GM18517 (cell line): Measurements from ENCODE around the gene CPB2.

Source experiments
- ATAC-seq: cut with Tn5 transposase; IDR thresholded peaks from one replicate; pipeline ENCODE4 v1.9.1; 2021; ENCODE audit warnings: mild to moderate bottlenecking, moderate library complexity; ENCODE audit not compliant: unreplicated experiment

The CPB2 gene

DNA sequence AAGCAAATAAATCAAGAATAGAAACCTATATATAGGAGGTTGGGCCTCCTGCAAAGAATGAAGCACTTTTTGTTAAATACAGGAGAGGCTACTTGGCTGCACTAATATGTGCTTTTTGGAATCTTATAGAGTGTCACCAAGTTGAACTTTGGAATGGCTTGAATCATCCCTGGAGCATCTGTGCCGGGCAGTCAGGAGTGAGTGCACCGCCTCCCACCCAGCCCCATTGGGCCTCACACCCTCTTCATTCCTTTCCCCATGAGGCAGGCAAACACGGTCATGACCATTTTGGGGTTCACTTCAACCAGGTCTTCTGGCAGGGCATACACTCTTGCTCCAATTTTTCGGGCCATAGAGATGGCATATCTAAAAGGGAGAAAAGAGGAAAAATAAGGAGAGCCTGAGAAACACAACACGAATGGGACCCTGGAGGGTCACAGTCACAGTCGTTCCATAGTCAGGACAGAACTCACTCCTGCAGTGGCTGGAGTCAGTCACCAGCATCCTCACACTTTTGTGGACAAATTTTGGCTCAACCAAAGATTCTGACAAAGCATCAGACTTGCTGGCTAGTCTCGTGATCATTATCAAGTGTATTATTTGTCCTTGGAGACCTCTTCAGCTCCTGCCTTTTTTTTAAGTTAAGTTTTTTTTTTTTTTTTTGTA lies 22.7 kb upstream of the CPB2 start:
- ATAC-seq, result no peak

DNA sequence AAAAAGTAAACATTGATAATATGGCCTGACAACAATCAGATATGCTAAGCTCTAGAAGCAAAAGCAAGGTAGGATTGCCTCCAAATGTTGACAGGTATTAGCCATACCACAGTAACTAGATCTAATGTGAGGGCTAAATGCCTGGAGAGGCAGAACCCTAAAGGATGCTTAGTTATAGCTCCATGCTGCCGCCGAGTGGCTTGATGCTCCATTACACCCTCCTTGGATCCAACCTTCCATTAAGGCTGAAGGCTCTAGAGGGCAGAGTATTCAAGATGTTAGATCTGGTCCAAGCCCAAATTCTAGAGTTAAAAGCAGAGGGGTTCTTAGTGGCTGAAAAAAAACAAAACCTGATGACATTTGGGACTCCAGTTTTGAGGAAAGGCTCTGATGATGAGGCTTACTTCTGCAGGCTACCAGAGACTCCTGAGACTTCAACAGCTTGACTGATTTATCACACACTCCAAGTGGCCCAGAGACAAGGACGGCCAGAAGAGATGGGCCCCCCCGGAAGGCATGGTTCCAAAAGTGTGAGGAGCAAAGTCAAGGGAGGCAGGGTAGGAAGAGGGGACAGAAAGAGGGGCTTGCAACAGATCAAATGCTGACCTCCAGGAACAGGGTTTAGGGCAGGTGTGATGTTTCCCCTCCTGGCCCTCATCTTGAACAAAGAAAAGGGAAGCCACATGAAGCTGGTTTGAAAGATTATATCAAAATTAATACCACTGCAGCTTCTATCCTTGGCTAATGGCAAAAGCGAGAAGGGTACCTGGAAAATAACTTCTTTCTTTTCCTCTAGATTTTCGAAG lies 21.9 kb upstream of the CPB2 start:
- peak; percentile 75 for ATAC-seq

DNA sequence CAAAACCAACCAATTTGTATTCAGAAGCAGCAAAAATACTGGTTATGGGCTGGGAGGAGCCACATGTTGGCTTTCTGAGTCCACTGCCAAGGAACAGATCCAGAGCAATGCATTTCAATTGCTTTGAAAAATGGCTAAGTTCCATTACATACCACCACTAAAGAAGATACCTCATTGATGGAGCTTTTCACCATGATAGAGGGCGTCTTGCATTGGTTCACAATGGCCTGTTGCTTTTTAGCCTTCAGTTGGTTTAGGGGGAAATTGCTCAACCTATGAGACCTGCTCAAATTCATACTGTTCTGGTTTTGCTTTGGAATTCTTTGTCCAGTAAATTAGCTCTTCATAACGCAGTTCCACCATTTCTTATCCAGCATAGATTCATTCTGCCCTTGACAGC lies 21.2 kb upstream of the CPB2 start:
- ATAC-seq, result no peak

DNA sequence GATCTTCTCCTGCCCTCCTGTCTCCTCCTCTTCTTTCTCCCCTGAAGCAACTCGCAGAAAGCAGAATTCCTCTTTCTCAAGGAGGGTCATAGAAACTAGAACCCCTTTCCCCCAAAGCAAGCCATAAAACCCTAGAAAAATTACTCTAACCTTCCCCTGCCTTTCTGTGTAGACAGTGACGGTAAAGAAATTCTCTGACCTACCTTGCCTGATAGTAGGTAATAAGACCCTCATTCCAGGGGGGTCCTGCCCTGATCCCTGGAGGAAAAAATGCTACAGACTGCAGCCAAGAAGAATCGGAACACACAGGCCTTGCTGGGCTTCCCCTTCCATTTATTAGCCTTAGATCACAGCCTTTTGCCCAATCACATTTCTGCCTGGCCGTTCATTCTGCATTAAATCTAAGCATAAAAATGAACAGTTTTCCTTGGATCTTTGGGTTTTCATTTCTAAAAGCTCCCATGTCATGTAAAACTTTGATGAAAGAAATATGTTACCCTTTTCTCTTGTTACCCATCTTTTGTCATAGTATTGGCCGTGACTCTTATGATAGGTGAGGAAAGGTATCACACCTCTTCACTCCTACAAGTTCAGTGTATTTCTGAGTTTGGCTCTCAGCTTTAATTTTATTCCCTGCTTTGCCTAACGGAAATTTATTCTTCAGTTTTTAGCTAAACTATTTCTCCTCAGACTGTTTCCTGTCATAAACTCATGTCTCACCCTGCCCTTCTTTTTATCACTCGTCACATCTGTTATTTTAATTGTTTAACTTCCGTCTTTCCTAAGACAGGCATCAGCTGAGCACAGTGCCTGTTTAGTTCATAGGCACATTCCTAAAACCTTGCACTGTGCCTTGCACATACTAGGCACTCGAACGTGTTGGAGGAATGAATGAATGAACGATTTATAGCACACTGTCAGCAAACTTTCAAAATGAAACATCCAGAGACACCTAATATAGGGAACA lies 20.4 kb upstream of the CPB2 start:
- ATAC-seq, result no peak

DNA sequence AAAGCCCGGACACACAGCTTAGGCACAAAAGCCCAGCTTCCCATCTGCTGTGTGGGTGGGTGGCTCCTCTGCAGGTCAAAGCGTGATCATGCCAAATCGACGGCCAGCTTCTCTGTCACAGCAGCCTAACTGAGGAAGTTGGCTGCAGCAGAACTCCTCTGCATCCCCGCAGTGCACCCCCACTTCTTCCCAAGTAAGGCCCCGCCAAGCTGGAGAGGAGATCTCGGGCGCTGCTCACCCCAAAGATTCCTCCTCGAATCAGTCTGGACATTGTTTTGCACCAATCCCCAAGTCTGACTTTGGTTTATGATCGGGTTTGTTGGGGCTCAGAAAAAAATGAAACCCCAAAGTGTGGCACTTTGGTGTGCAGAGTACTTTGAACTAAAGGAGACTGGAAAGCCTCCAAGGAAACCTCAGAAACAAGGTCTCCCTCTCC lies 19.7 kb upstream of the CPB2 start:
- ATAC-seq, result no peak

DNA sequence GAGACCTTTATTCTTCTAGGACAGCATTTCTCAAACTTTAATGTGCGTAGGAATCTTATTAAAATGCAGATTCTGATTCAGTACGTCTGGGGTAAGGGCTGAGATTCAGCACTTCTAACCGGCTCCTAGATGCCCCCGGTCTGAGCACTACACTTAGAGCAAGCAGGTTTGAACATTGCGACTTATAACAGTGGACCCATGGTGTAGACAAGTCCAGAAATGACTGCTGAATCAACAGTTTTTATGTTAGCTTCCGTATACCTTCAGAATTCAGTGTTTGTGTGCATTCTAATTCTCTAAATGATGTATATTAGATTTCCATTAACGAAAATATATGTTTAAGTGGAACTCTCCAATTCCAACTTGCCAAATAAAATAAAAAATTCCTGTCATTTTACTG lies 17.5 kb upstream of the CPB2 start:
- ATAC-seq, result no peak

DNA sequence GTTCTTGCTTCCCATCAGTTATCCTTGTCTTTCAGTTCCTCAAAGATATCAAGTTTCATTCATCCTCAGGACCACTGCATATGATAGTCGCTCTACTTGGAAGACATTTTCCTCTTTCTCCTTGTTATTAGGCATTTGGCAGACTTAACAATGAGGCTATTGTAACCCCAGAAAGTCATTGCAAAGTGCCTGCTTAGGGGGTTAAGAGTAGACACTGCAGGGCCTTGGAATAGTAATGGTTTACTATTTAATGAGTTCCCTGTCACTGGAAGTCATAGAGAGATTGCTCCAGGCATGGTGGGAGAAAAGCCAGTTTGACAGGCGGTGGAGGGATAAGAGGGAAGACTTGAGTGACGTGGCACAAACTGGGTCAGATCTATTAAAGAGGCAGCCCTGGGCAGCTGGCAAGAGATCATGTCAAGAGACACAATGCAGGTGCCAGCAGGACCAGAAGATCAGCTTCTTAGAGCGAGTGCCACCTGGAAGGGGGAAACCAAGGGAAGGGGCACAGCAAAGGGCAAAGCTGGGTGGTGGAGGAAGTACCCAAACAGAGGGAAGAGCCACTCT lies 16.8 kb upstream of the CPB2 start:
- ATAC-seq, result no peak

DNA sequence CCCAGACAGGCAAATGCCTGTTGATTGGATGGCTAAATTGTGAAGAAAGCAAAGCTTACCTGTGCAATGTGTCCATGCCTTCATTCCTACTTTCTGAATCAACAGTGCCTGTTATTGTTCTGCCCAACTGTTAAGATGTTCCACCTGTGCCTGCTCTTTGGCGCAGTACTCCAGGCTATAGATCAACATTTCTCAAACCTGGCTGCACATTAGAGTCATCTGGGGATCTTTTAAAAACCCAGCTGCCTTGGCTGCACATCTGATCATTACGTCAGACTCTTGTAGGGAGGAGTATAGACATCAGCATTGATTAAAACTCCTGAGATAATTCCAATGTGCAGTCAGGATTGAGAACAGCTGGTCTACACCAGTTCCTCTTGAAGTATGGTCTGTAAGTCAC lies 16.2 kb upstream of the CPB2 start:
- no peak for ATAC-seq

DNA sequence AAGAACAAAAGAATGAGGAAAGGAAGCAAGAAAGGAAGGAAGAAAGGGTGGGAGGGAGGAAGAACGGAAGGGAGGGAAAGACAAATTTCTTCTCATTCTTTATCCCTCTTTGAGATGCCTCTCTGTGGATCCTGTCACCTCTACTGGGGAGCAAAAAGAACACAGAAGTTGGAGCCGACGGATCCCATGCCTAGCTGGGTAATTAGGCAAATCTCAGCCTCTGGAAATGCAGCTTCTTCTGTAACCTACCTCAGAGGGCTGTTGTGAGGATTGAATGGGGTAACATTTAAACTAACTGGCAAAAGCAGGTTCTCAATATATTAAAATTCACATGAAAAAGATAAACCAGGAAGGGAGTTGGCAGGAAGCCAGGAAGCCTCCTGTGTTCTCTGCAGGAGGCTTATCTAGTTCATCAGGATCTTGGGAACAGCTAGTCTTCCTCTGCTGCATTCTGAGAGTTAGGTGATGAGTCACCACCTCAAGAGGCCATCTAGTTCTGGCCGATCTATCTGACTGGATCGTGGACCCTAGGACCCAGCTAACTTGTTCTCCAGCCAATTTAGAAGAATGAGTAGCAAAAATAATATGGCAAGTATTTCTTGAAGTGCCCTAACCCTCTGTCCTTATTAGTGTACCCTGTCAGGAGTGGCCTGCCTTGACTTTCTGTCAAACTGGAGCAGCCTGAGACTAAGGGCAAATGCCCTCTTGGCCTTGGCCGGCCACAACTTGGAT lies 15.2 kb upstream of the CPB2 start:
- no peak for ATAC-seq

DNA sequence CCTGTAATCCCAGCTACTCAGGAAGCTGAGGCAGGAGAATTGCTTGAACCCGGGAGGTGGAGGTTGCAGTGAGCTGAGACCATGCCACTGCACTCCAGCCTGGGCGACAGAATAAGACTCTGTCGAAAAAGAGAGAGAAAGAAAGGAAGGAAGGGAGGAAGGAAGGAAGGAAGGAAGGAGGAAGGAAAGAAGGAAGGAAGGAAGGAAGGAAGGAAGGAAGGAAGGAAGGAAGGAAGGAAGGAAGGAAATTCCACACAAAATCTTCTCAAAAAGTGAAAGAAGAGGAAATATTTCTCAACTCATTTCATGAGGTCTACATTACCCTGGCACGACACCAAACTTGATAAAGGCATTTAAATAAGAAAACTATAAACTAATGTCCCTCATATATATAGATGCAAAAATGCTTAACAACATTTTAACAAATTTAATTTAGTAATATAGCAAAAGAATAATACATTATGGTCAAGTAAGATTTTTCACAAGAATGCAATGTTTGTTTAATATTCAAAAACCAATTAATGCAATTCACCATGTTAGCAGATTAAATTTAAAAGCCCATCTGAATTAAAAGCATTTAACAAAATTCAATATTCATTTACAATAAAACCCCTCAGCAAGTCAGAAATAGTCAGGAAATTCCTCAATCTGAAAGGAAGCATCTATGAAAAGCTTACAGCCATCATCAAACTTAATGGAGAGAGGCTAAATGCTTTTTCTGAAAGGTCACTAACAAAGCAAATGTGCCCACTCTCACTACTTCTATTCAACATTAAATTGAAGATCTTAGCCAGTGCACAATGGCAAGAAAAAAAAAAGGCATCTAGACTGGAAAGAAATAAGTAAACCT lies 12.0 kb upstream of the CPB2 start:
- no peak for ATAC-seq

DNA sequence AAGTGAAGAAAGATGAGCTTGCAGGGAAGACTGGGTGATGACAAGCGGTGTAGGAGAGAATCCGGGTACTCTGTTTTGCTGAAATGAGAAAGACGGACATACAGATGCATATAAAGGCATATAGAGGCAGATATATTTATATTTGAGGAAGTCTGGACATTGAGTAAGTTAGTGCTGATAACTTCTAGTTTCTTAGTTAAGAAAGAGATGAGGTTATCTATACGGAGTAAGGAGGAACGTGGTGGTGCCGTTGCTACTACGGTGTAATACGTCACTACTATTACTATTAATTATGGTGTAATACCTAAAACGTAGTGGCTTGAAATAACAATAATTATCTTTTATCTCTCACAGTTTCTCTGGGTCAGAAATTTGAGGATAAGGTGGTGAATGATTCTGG lies 9.8 kb upstream of the CPB2 start:
- no peak for ATAC-seq

DNA sequence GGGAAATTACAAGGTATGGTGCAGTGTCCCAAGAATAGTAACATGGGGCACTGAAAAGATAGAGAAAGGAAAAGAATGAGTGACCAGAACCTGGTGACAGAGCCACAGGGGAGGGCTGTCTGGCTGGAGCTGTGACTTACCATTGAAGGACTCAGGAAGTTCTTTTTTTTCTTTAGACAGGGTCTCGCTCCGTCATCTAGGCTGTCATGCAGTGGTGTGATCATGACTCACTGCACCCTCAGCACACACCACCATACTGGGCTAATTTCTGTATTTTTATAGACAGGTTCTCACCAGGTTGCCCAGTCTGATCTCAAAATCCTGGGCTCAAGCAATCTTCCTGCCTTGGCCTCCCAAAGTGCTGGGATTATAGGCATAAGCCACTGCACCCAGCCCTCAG lies 8.8 kb upstream of the CPB2 start:
- no peak for ATAC-seq

DNA sequence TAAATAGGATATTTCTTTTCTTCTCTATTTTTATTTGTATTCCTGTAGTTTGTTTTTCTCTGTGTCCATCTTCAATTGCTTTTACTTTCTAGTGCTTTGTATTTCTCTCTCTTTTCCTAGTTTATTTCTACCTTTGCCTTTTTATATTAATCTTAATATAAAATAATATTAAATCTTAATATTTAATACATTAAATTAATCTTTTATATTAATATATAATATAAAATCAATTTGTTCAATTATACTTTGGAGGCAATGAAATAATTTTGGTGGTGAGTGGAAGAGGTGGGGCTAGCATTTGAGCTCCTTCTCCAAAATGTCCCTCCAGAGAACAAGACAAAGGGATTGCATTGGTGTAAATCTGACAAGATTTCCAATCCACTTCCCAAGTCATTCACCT lies 6.3 kb upstream of the CPB2 start:
- ATAC-seq, result no peak

DNA sequence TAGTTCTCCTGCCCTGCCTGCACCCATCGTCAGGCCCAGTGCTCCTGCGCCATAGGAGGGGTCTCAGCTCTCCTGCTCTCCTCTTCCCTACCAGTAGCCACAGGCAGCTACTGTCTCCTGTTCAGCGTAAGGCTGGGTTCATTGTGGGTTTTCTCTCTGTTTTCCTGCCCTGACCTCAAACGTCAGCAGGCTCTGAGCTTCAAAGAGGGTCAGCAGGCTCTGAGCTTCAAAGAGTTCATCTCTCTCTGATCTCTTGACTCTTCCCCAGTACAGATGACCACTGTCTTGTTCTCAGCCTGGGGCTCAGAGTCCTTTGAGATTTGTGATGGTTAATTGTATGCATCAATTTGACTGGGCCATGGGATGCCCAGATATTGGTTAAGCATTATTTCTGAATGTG lies 4.6 kb upstream of the CPB2 start:
- no peak for ATAC-seq

DNA sequence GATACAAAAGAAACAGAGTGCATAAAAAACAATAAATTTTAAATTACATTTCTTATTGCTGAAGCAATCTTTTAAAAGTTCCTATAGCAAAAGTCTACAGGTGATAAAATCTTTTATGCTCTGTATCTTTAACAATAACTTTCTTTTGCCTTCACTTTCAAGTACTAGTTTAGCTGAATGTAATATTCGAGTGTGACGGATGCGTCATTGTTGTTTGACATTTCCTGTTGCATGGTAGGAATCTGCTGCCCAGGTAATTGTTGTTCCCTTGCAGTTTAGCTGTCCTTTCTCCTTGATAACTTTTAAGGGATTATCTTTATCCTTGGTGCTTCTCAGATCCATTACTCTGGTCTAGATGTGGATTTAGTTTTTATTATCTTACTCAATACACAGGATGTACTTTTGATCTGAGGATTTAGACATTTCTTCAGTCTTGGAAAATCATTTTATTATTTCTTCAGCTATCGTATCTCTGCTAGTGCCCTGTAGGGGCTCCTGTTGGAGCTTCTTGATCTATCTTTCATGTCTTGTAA lies 2.1 kb upstream of the CPB2 start:
- no peak for ATAC-seq

DNA sequence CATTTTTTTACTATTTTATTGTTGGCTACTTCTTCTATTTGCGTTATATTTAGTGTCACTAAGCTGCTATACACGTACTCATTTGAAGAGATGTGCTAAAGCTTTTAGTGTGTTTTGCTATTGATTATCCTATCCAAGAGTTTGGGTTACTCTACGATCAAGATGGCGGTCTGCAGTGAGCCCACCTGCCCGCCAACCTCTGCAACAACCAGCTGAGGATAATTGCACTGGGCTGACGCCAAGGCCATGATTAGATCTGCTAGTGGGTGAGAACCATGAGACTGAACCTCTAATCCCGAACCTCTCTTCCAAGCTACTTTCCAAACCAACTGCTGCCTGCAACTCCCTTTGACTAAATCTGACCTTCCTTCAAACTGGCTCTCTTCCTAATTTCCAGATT lies 1.8 kb downstream of the CPB2 start:
- no peak for ATAC-seq

DNA sequence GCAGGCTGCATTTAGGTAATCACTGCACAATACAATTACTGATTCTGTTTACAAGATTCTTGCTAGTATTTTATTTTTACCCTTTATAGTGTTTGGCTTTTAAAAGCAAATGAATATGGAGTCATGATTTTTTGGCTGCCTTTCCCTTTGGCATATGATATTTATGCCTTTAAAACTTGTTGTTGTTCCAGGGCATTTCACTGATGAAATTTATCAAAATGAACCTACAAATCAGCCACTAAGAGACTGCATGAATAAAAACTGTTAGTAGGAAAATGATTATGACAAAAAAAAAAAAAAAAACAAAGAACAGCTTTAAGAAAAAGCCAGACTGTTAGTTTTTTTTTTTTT lies 2.6 kb downstream of the CPB2 start:
- ATAC-seq, result no peak

DNA sequence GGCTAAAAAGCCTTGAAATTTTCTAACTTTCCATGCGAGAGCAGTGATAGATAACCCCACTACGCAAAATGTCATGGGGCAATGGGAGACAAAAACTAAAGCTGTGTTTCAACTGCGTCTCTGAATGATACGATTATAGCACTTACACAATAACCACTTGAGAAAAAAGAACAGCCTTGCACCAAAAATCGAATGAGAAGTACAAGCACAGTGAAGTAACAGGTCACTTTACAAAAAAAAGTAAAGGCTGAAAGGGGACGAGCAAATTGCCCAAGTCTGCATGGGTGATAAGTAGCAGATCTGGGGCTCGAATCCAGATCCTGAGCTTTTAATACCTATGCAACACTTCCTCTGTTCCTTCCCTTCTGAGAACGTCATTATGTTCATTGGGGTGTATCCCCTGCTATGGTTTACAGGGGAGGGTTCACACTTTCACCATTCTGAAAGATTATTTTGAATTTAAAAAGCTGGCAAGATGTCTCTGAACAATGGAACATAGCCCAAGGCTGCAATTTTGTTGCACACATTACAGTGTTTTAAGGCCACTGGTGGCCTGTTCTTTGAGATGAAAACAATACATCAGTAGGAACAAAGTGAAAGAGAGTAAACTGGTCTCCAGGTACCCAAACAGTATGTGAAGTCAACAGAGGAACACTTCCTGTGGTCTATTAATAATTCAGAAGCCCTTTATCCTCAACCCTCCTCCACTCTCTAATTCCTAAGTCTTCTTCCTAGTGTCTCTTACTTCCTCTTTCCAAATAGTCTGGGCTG lies 3.2 kb downstream of the CPB2 start:
- no peak for ATAC-seq

DNA sequence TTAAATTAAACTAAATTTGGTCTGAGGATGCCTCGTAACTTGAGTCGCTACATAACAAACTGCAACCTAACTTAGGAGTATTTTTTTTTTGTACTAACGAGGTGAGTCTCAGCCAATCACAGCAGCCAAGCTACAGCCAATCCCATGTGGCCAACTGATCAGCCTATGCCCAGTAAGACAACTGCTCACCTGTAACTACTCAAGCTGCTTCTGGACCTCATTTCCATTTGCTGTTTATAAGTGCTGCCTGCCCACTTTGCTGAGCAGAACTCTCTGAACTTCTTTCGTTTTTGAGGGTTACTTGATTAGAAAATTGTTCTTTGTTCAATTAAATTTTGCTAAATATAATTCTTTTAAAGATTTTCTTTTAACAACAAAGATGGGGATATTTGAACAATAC lies 3.8 kb downstream of the CPB2 start:
- ATAC-seq, result no peak
